Skeletal muscle tissue (tissue), 4 donors: ENCODE data around the gene GLT8D2. TPM values are rescaled to one million over a fixed set of nuclear protein-coding genes. Genes with fewer than 3 reads are reported as not detected.

ENCODE experiments used
- H3K27ac ChIP-seq: one replicate; pipeline ENCODE4 v1.7.0; 2013; ENCODE audit warnings: mild to moderate bottlenecking, low read depth, low read length, inconsistent platforms
- H3K27me3 ChIP-seq, 3 donors: one replicate each; pipeline ENCODE4 v1.7.0; 2013; ENCODE audit warnings: low read length in 3 of 3; ENCODE audit not compliant: control insufficient read depth in 3 of 3, insufficient read depth in 3 of 3
- H3K36me3 ChIP-seq, 3 donors: one replicate each; pipeline ENCODE4 v1.7.0; 2013; ENCODE audit warnings: low read length in 3 of 3; ENCODE audit not compliant: control insufficient read depth in 3 of 3, insufficient read depth in 3 of 3
- H3K4me1 ChIP-seq, 3 donors: one replicate each; pipeline ENCODE4 v1.7.0; 2013; ENCODE audit warnings: low read length in 3 of 3, mild to moderate bottlenecking in 3 of 3; ENCODE audit not compliant: control insufficient read depth in 3 of 3, insufficient read depth in 3 of 3
- H3K4me3 ChIP-seq, 3 donors: one replicate each; pipeline ENCODE4 v1.7.0; 2013; ENCODE audit warnings: low read length in 3 of 3
- H3K9ac ChIP-seq, 3 donors: one replicate each; pipeline ENCODE4 v1.7.0; 2013; ENCODE audit warnings: low read length in 3 of 3, mild to moderate bottlenecking in 3 of 3, moderate library complexity in 2 of 3, low read depth in 1 of 3
- H3K9me3 ChIP-seq, 3 donors: one replicate each; pipeline ENCODE4 v1.7.0; 2013; ENCODE audit warnings: low read length in 3 of 3; ENCODE audit not compliant: control insufficient read depth in 3 of 3
- total RNA-seq: library from RNA; depleted of rRNA; stranded (reverse); fragments of >200 nt; gene quantifications from one replicate; pipeline ENCODE4 v1.2.3, GENCODE V29; 2014
- donor health status: Osteomylitis.

The GLT8D2 gene
- total RNA-seq, 1 donor from 2014 or later = 36.5 TPM

- Histone ChIP-seq H3K9ac (no peak overlapping the region), H3K27ac (no peak overlapping the region), H3K27me3 (no peaks in the 10 kb centered on the region), H3K4me3 (no peak overlapping the region), H3K4me1 (peaks cover 13 to 28% (median 23%) of the 10 kb centered on the region in 3 donors), H3K36me3 (peaks cover 0 to 3% (median 0%) of the 10 kb centered on the region in 3 donors), H3K9me3 (no peaks in the 10 kb centered on the region)
Observed at GRCh38 chr12:103960616-103961227, 89.3 kb downstream of the GLT8D2 start.

GRCh38 chr12:103958621-103959020 is 91.4 kb downstream of the GLT8D2 start:
- Histone ChIP-seq H3K4me1 (peaks cover 8 to 24% (median 18%) of the 10 kb centered on the region in 3 donors), H3K27ac (no peak overlapping the region)

GRCh38 chr12:103957865-103958388 is 92.1 kb downstream of the GLT8D2 start:
- Histone ChIP-seq H3K27ac (peak overlapping the region; percentile 98), H3K9ac (peak overlapping the region in 1 of 3 donors; percentile 75), H3K36me3 (peaks cover 14 to 16% (median 15%) of the 10 kb centered on the region in 3 donors), H3K4me1 (peaks cover 8 to 24% (median 18%) of the 10 kb centered on the region in 3 donors), H3K4me3 (no peak overlapping the region), H3K27me3 (no peaks in the 10 kb centered on the region), H3K9me3 (no peaks in the 10 kb centered on the region)

More at GRCh38 chr12:103958621-103959020, 91.4 kb downstream of the GLT8D2 start:
- no peaks in the 10 kb centered on the region for H3K9me3 ChIP-seq
- H3K4me3 ChIP-seq = no peak overlapping the region
- H3K27me3 ChIP-seq = no peaks in the 10 kb centered on the region
- H3K9ac ChIP-seq = no peak overlapping the region
- H3K36me3 ChIP-seq = peaks cover 7 to 9% (median 9%) of the 10 kb centered on the region in 3 donors

- no peaks in the 10 kb centered on the region for H3K9me3 ChIP-seq
- H3K9ac ChIP-seq = peak overlapping the region; percentile 75 to 95 (median 93)
- peak overlapping the region; percentile 83 to 95 (median 87) for H3K4me3 ChIP-seq
- H3K4me1 ChIP-seq = peaks cover 8 to 24% (median 18%) of the 10 kb centered on the region in 3 donors
- peaks cover 20 to 29% (median 22%) of the 10 kb centered on the region in 3 donors for H3K36me3 ChIP-seq
- peak overlapping the region; percentile 98 for H3K27ac ChIP-seq
- no peaks in the 10 kb centered on the region for H3K27me3 ChIP-seq
Observed at GRCh38 chr12:103956509-103957027, 93.4 kb downstream of the GLT8D2 start.

- H3K27ac ChIP-seq = peak overlapping the region; percentile 98
- H3K4me3 ChIP-seq = peak overlapping the region; percentile 83 to 95 (median 87)
Observed at GRCh38 chr12:103955811-103956508, 94.0 kb downstream of the GLT8D2 start.

GRCh38 chr12:103952497-103952896 is 97.5 kb downstream of the GLT8D2 start:
- H3K9ac ChIP-seq = no peak overlapping the region
- no peak overlapping the region for H3K4me3 ChIP-seq
- peaks cover 8 to 23% (median 17%) of the 10 kb centered on the region in 3 donors for H3K4me1 ChIP-seq
- H3K27ac ChIP-seq = no peak overlapping the region
- H3K27me3 ChIP-seq = no peaks in the 10 kb centered on the region
- no peaks in the 10 kb centered on the region for H3K9me3 ChIP-seq
- H3K36me3 ChIP-seq = peaks cover 24 to 53% (median 46%) of the 10 kb centered on the region in 3 donors

More at GRCh38 chr12:103955811-103956508, 94.0 kb downstream of the GLT8D2 start:
- Histone ChIP-seq H3K27me3 (no peaks in the 10 kb centered on the region), H3K36me3 (peaks cover 20 to 30% (median 25%) of the 10 kb centered on the region in 3 donors), H3K9ac (peak overlapping the region; percentile 75 to 95 (median 93)), H3K4me1 (peaks cover 8 to 24% (median 18%) of the 10 kb centered on the region in 3 donors), H3K9me3 (no peaks in the 10 kb centered on the region)

- H3K9me3 ChIP-seq = no peaks in the 10 kb centered on the region
- H3K4me3 ChIP-seq = no peak overlapping the region
- no peaks in the 10 kb centered on the region for H3K27me3 ChIP-seq
- H3K27ac ChIP-seq = no peak overlapping the region
- no peak overlapping the region for H3K9ac ChIP-seq
- peaks cover 35 to 77% (median 77%) of the 10 kb centered on the region in 3 donors for H3K36me3 ChIP-seq
- H3K4me1 ChIP-seq = no peaks in the 10 kb centered on the region
Observed at GRCh38 chr12:103948746-103949406, 101.1 kb downstream of the GLT8D2 start.

GRCh38 chr12:103947871-103948555 is 102.0 kb downstream of the GLT8D2 start:
- Histone ChIP-seq H3K36me3 (peaks cover 34 to 77% (median 77%) of the 10 kb centered on the region in 3 donors), H3K9me3 (no peaks in the 10 kb centered on the region), H3K4me3 (no peak overlapping the region), H3K9ac (no peak overlapping the region), H3K27me3 (no peaks in the 10 kb centered on the region), H3K4me1 (no peaks in the 10 kb centered on the region), H3K27ac (no peak overlapping the region)

GRCh38 chr12:103944964-103945363 is 105.0 kb downstream of the GLT8D2 start:
- Histone ChIP-seq H3K27ac (no peak overlapping the region), H3K9me3 (no peaks in the 10 kb centered on the region), H3K4me3 (no peak overlapping the region), H3K27me3 (no peaks in the 10 kb centered on the region), H3K4me1 (no peaks in the 10 kb centered on the region), H3K9ac (no peak overlapping the region), H3K36me3 (peaks cover 44 to 84% (median 81%) of the 10 kb centered on the region in 3 donors)
